Gastrocnemius medialis (tissue), 4 donors: ENCODE results near the gene HSH2D.

Source experiments
- CTCF ChIP-seq, 5 experiments: fragments of 450-650 bp in 3 of 5; fragments of 200-600 bp in 2 of 5; sonication (generic) in 2 of 5; IDR thresholded peaks in 4 of 5; conservative IDR thresholded peaks in 1 of 5; 1 replicate in 4 of 5; 2 replicates in 1 of 5; pipeline ENCODE4 v1.5.1; 2016 to 2019; ENCODE audit warnings: antibody characterized with exemption in 5 of 5, mild to moderate bottlenecking in 3 of 5, moderate library complexity in 3 of 5
- POLR2A ChIP-seq, 2 donors: fragments of 450-650 bp; IDR thresholded peaks; one replicate each; pipeline ENCODE4 v1.6.1; 2017; ENCODE audit warnings: antibody characterized with exemption in 2 of 2, mild to moderate bottlenecking in 2 of 2, moderate library complexity in 2 of 2

- TF ChIP-seq CTCF (IDR thresholded peaks at IDR 0.05 in 4 of 5, conservative IDR thresholded peaks at IDR 0.05 in 1 of 5): no peak
- no peak for TF ChIP-seq POLR2A (IDR thresholded peaks at IDR 0.05)
These were observed 54.8 kb downstream of the HSH2D start for GRCh38 chr19:16198370-16198651.
